K562 (cell line): Measurements from ENCODE around the gene ABCA4. TPM values are rescaled to one million over a fixed set of nuclear protein-coding genes. Genes with fewer than 3 reads are reported as not detected.

Experiments used
- ATAC-seq: fragments of 200-7000 bp; cut with Tn5 transposase; 3 replicates; pipeline ENCODE4 v1.9.1; 2020; ENCODE audit warnings: moderate library complexity
- BruUV-seq: library from RNA; stranded (reverse); fragments of 400-500 nt; replicated peaks from 2 replicates; lab custom pipeline; 2021; lab: Mats Ljungman, UMichigan
- CTCF ChIA-PET: fragments of 300-600 bp; formaldehyde crosslinking; extraction: SDS; loops from one replicate; lab custom pipeline; 2021; ENCODE audit warnings: low intra/inter-chr PET ratio; lab: Yijun Ruan, JAX
- POLR2A ChIA-PET: fragments of 300-600, 350-650 bp; sonication (Branson Sonifier 250); formaldehyde crosslinking; extraction: SDS; loops from one replicate; lab custom pipeline; 2021; ENCODE audit warnings: antibody characterized with exemption, inconsistent platforms; lab: Yijun Ruan, JAX
- DNase-seq, 4 experiments: peaks; one replicate each; pipeline versions ENCODE4 v3.0.0 to v3.0.0-alpha.2; 2011 to 2018; ENCODE audit warnings: low spot score in 3 of 4, mixed read lengths in 3 of 4; ENCODE audit errors: extremely low read depth in 1 of 4
- FAIRE-seq: peaks from 2 replicates; lab custom pipeline; 2011; peaks lifted over from hg19 to GRCh38; lab: Jason Lieb, UNC
- H2AFZ ChIP-seq: 2 replicates; pipeline ENCODE4 v1.6.0; 2011; ENCODE audit warnings: low read depth, low read length, control low read depth, inconsistent platforms
- H3K27ac ChIP-seq: fragments of 200-600 bp; 3 replicates; pipeline ENCODE4 v1.8.0; 2011; ENCODE audit warnings: low read depth, mild to moderate bottlenecking, control low read depth, inconsistent platforms, low read length, moderate library complexity, mixed read lengths; ENCODE audit errors: extremely low read depth
- H3K27me3 ChIP-seq, 2 experiments: fragments of 300-600 bp in 1 of 2; 2 replicates in 1 of 2; 3 replicates in 1 of 2; pipeline versions ENCODE4 v1.6.0 to v1.8.0; 2011; ENCODE audit warnings: inconsistent platforms in 2 of 2, low read length in 2 of 2, mild to moderate bottlenecking in 1 of 2, mixed read lengths in 1 of 2, moderate library complexity in 1 of 2; ENCODE audit not compliant: control insufficient read depth in 2 of 2, insufficient read depth in 2 of 2
- H3K36me3 ChIP-seq: fragments of 300-600 bp; 3 replicates; pipeline ENCODE4 v1.8.0; 2011; ENCODE audit warnings: mild to moderate bottlenecking, low read length, inconsistent platforms; ENCODE audit not compliant: control insufficient read depth, insufficient read depth
- H3K4me1 ChIP-seq, 2 experiments: fragments of 200-600 bp in 1 of 2; replicated peaks in 1 of 2; 2 replicates in 1 of 2; 3 replicates in 1 of 2; pipeline versions ENCODE4 v1.5.1 to v1.8.0; 2011; ENCODE audit warnings: inconsistent platforms in 2 of 2, low read length in 2 of 2, mild to moderate bottlenecking in 1 of 2, mixed read lengths in 1 of 2, moderate library complexity in 1 of 2; ENCODE audit not compliant: control insufficient read depth in 2 of 2, insufficient read depth in 2 of 2
- H3K4me2 ChIP-seq: 2 replicates; pipeline ENCODE4 v1.6.1; 2011; ENCODE audit warnings: low read length, control low read depth, inconsistent platforms, mixed read lengths; ENCODE audit not compliant: insufficient read depth
- H3K4me3 ChIP-seq: fragments of 200-600 bp; sonication (generic), shearing (Covaris generic); 2 replicates; pipeline ENCODE4 v1.5.1; 2016; ENCODE audit warnings: control low read depth, inconsistent platforms
- H3K79me2 ChIP-seq: fragments of 200-600 bp; 3 replicates; pipeline ENCODE4 v1.8.0; 2011; ENCODE audit warnings: low read length, inconsistent platforms; ENCODE audit not compliant: control insufficient read depth, insufficient read depth
- H3K9ac ChIP-seq, 2 experiments: 2 replicates each; pipeline versions ENCODE4 v1.6.0 to v1.6.1; 2011; ENCODE audit warnings: low read depth in 2 of 2, low read length in 2 of 2, control low read depth in 1 of 2, inconsistent platforms in 1 of 2, mild to moderate bottlenecking in 1 of 2, mixed read lengths in 1 of 2; ENCODE audit not compliant: insufficient read depth in 1 of 2
- H3K9me1 ChIP-seq: one replicate; pipeline ENCODE4 v1.6.0; 2011; ENCODE audit warnings: inconsistent platforms, mild to moderate bottlenecking, low read length, moderate library complexity; ENCODE audit not compliant: control insufficient read depth, insufficient read depth
- H3K9me3 ChIP-seq: replicated peaks from 2 replicates; pipeline ENCODE4 v1.5.1; 2011; ENCODE audit warnings: low read depth, low read length, inconsistent platforms; ENCODE audit not compliant: control insufficient read depth, insufficient read depth
- H4K20me1 ChIP-seq: replicated peaks from 2 replicates; pipeline ENCODE4 v1.6.1; 2011; ENCODE audit warnings: low read length, inconsistent platforms, mixed read lengths; ENCODE audit not compliant: control insufficient read depth, insufficient read depth
- HDAC1 ChIP-seq, 2 experiments: fragments of 450-650 bp; IDR thresholded peaks; 2 replicates each; pipeline ENCODE4 v1.6.1; 2016 to 2017; ENCODE audit warnings: inconsistent platforms in 1 of 2, mild to moderate bottlenecking in 1 of 2, moderate library complexity in 1 of 2
- JUN ChIP-seq, 2 experiments: sonication (generic) in 1 of 2; formaldehyde crosslinking in 1 of 2; IDR thresholded peaks; 2 replicates each; pipeline versions ENCODE4 v1.6.1 to v1.8.0; 2012 to 2022; ENCODE audit warnings: borderline replicate concordance in 2 of 2, mild to moderate bottlenecking in 2 of 2, improper control_type of control experiment in 1 of 2, low read depth in 1 of 2, low read length in 1 of 2, missing genetic modification reagents in 1 of 2
- NFATC3 ChIP-seq: fragments of 450-650 bp; IDR thresholded peaks from 2 replicates; pipeline ENCODE4 v1.6.1; 2017; ENCODE audit warnings: mild to moderate bottlenecking
- POLR2B ChIP-seq: fragments of 450-650 bp; IDR thresholded peaks from 2 replicates; pipeline ENCODE4 v1.6.1; 2018; ENCODE audit warnings: low read depth; ENCODE audit not compliant: partially characterized antibody
- RAD21 ChIP-seq, 2 experiments: fragments of 250-450 bp in 1 of 2; fragments of 450-650 bp in 1 of 2; sonication (Bioruptor Pico) in 1 of 2; formaldehyde crosslinking in 1 of 2; IDR thresholded peaks in 1 of 2; conservative IDR thresholded peaks in 1 of 2; 2 replicates each; pipeline versions ENCODE4 v1.4.0 to v1.8.0; 2020 to 2022; ENCODE audit warnings: mild to moderate bottlenecking in 2 of 2, moderate library complexity in 1 of 2
- RREB1 ChIP-seq: fragments of 250-450 bp; sonication (Bioruptor Pico); IDR thresholded peaks from 2 replicates; pipeline ENCODE4 v1.4.0; 2020
- WGBS: fragments of 100-300 bp; shearing (Covaris generic); methylation state at CpG from one replicate; pipeline ENCODE4 v1.1.6; 2016; ENCODE audit warnings: low coverage, mixed read lengths; ENCODE audit not compliant: insufficient coverage; ENCODE audit errors: missing lambda C conversion rate; 5-methylcytosine and 5-hydroxymethylcytosine counted together
- in situ Hi-C: fragments of 300-500 bp; cut with MboI; formaldehyde crosslinking; loops from 4 replicates; pipeline ENCODE4 v1.15.0; 2018; ENCODE audit warnings: inconsistent platforms, mixed read lengths
- intact Hi-C: fragments of 100-400 bp; cut with micrococcal nuclease; formaldehyde crosslinking; loops from 2 replicates; pipeline ENCODE4 v1.14.2; 2022
- polyA plus RNA-seq, 8 experiments: library from polyadenylated mRNA; depleted of rRNA in 4 of 8; stranded (reverse) in 5 of 8; unstranded in 3 of 8; fragments of >200 nt; fragmentation: Nextera tagmentation in 2 of 8; fragmentation: Illumina TruSeq in 1 of 8; extraction: Ambion mirVana in 2 of 8; extraction: Trizol in 1 of 8; gene quantifications; 2 replicates each; pipeline versions ENCODE4 v1.2.1 to v1.2.3, GENCODE V29; 2011 to 2014; ENCODE audit warnings: inconsistent platforms in 1 of 8, missing spikeins in 1 of 8
- total RNA-seq, 7 experiments: library from RNA; depleted of rRNA in 6 of 7; stranded (reverse); fragments of >200 nt in 6 of 7; fragmentation: Illumina TruSeq in 2 of 7; extraction: Trizol in 2 of 7; gene quantifications; 2 replicates each; pipeline versions ENCODE4 v1.2.1 to v1.2.3, GENCODE V29; 2011 to 2021; ENCODE audit warnings: low replicate concordance in 1 of 7
- TF ChIP-seq, protein P1 (sequence below): sonication (generic); formaldehyde crosslinking; IDR thresholded peaks from 2 replicates; pipeline ENCODE4 v1.5.0; 2020; ENCODE audit warnings: missing genetic modification reagents
- TF ChIP-seq, protein P2 (sequence below): fragments of 250-450 bp; sonication (Bioruptor Pico); IDR thresholded peaks from 2 replicates; pipeline ENCODE4 v1.5.0; 2020; ENCODE audit warnings: mild to moderate bottlenecking, borderline replicate concordance

The ABCA4 gene
- total and polyA plus RNA-seq, 9 of the 15 experiments (the other 6 are each of a cell fraction or from before 2014, with no cell fraction given): 0.01 to 0.04 TPM; not detected in 7

- TF ChIP-seq, protein P1, sequence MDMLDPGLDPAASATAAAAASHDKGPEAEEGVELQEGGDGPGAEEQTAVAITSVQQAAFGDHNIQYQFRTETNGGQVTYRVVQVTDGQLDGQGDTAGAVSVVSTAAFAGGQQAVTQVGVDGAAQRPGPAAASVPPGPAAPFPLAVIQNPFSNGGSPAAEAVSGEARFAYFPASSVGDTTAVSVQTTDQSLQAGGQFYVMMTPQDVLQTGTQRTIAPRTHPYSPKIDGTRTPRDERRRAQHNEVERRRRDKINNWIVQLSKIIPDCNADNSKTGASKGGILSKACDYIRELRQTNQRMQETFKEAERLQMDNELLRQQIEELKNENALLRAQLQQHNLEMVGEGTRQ (CRISPR knock-in tag): no peak
Observed at GRCh38 chr1:94055459-94056122, 65.4 kb downstream of the ABCA4 start (continued).

GRCh38 chr1:94050675-94051074, 70.3 kb downstream of the ABCA4 start:
- no peak for FAIRE-seq
- Histone ChIP-seq H3K4me2 (no peak overlapping the region), H3K27ac (no peak overlapping the region), H3K9me3 (no peaks in the 10 kb centered on the region), H3K36me3 (no peaks in the 10 kb centered on the region), H4K20me1 (no peaks in the 10 kb centered on the region), H3K79me2 (no peaks in the 10 kb centered on the region), H3K27me3 (peaks cover 5 to 25% of the 10 kb centered on the region in 2 experiments; a peak in 3 of 5 replicates), H3K4me3 (no peak overlapping the region), H3K4me1 (0 out of 5 replicates have a peak, but pooled peaks cover 0 to 2% of the 10 kb centered on the region in 2 experiments), H3K9me1 (no peaks in the 10 kb centered on the region), H3K9ac (no peak overlapping the region), H2AFZ (no peak overlapping the region)
- intact Hi-C loops: no loop called here
- POLR2A ChIA-PET: interaction anchor here (1.1 kb wide), 1 partner anchor 14 kb away, joined by 3 read pairs; no protein-coding TSS in a partner anchor
- in situ Hi-C loops: no loop called here
- no peak for ATAC-seq
- WGBS: 0% methylated on average over 1 of the region's 1 CpG
- no peak for DNase-seq
- BruUV-seq: no TSS peak
- CTCF ChIA-PET: no interaction called here
- TF ChIP-seq NFATC3: no peak
- TF ChIP-seq, protein P2, sequence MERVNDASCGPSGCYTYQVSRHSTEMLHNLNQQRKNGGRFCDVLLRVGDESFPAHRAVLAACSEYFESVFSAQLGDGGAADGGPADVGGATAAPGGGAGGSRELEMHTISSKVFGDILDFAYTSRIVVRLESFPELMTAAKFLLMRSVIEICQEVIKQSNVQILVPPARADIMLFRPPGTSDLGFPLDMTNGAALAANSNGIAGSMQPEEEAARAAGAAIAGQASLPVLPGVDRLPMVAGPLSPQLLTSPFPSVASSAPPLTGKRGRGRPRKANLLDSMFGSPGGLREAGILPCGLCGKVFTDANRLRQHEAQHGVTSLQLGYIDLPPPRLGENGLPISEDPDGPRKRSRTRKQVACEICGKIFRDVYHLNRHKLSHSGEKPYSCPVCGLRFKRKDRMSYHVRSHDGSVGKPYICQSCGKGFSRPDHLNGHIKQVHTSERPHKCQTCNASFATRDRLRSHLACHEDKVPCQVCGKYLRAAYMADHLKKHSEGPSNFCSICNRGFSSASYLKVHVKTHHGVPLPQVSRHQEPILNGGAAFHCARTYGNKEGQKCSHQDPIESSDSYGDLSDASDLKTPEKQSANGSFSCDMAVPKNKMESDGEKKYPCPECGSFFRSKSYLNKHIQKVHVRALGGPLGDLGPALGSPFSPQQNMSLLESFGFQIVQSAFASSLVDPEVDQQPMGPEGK: no peak
- TF ChIP-seq JUN (IDR thresholded peaks at IDR 0.05; ENCODE audit: borderline replicate concordance, low read depth, low read length): no peak
- no peak for TF ChIP-seq JUN (CRISPR knock-in tag; IDR thresholded peaks at IDR 0.05; ENCODE audit: borderline replicate concordance)
- no peak for TF ChIP-seq POLR2B
- no peak for TF ChIP-seq RAD21 (CRISPR knock-in tag; conservative IDR thresholded peaks at IDR 0.05 in 1 of 2, IDR thresholded peaks at IDR 0.05 in 1 of 2)
- no peak for TF ChIP-seq RREB1
- TF ChIP-seq, protein P1 (CRISPR knock-in tag): no peak
- TF ChIP-seq HDAC1 (IDR thresholded peaks at IDR 0.05): no peak
